Activated CD4-positive, alpha-beta T cell treated with anti-CD3 and anti-CD28 coated beads, Interleukin-2, amount 50 U/mL, for 48 hours (primary cell): ENCODE measurements around the gene ZRANB1.

Source experiments
- DNase-seq, 2 experiments: peaks; one replicate each; pipeline ENCODE4 v3.0.0-alpha.2; 2020

The ZRANB1 gene

GRCh38 chr10:125023862-125024496 lies 82.1 kb downstream of the ZRANB1 start:
- DNase-seq, result no peak

GRCh38 chr10:125024497-125025234 lies 82.7 kb downstream of the ZRANB1 start:
- no peak for DNase-seq

- no peak for DNase-seq
Measured at GRCh38 chr10:125025341-125025740, 83.4 kb downstream of the ZRANB1 start.

GRCh38 chr10:125026036-125026931 lies 84.4 kb downstream of the ZRANB1 start:
- no peak for DNase-seq

GRCh38 chr10:125026974-125027735 lies 85.2 kb downstream of the ZRANB1 start:
- no peak for DNase-seq

- DNase-seq, result no peak
Measured at GRCh38 chr10:125027871-125028869, 86.2 kb downstream of the ZRANB1 start.

GRCh38 chr10:125029584-125030242 lies 87.8 kb downstream of the ZRANB1 start:
- no peak for DNase-seq

DNA sequence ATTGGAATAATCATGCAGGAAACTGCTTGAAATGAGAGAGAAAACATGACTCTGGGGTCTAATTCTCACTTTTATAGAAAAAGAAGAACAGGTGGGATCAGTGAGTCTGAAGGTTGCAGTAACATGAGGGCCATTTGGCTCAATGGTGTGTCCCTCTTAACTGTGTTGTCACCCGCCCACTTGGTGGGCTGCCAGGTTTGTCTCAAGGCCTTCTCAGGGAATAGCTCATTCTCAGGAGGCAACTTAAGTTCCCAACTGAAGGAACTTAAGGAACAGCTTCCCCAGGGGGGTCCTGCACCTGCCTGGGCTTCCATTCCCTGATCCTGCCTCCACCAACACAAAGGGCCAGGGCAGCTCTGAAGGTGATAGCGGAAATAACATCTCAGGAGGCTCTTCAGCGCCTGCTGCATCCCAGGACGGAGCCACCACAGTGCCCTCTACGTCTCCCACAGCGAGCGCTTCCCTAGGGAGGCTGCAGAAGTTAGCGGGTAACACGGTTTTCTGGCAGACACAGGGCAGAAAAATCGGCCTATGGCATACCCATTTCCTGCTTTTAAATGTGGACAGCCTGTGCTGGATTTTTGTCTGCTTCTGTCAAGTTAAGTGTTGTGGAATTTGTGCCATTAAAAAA lies 88.8 kb downstream of the ZRANB1 start:
- no peak for DNase-seq

DNA sequence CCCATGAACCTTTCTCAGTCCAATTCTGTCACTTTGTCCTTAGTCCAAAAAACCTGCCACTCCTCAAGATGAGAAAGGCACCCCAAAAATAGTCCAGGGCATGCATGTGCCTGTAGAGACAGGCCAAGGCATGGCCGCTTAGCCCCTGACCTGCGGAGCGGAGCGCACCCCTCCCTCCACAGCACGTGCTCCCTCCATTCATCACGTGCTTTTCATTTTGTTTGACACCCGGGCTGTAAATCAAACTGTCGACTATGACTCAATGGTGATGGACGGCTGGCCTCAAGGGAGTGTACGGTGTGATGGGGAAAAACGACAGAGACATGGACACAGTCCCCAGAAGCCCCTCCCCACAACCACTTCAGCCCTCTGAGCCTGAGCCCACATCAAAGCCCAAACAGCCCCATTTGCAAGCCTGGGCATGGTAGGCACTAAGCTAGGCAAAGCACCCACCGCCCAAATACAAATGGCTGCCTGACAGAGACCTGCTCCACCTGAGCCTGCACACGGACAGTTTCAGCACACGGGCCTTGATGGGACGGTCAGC lies 90.6 kb downstream of the ZRANB1 start:
- DNase-seq, result no peak

GRCh38 chr10:125033146-125033924 lies 91.4 kb downstream of the ZRANB1 start:
- DNase-seq, result no peak

- no peak for DNase-seq
Measured at GRCh38 chr10:125034675-125035074, 92.8 kb downstream of the ZRANB1 start.

- DNase-seq, result no peak
Measured at GRCh38 chr10:125035136-125035535, 93.2 kb downstream of the ZRANB1 start.

DNA sequence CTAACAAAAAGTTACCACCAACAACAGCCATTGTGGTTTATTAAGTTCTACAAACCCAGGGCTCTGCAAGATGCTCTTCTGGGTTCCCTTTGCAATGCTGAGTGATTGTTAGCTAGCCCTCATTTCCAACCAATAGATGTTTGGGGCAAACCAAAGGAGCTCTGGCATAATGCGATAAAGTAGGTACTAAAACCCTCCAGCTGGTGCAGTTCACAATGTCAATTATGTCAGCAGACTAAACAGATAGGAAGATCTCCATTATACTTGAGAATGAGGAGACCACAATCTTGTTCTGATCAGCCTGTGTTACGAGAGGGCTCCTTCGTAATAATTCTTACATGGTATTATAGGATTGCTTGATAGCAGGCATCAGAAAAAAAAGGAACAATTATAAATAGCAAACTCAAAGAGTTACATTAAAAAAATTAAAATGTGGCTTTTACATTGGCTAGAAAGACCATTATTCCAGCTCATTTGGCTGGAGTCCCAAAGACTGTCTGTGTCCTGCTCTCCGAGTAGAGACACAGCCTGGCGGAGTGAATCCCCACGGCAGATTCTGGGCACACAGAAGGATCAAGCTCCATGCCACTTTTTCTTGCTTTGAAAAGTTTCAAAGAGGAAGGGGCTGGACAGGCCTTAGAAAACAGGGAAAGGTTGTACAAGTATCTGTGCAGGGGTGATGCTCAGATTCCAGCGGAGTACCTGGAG lies 93.8 kb downstream of the ZRANB1 start:
- DNase-seq, result no peak

- no peak for DNase-seq
Measured at GRCh38 chr10:125037145-125037877, 95.4 kb downstream of the ZRANB1 start.
